SU-DHL-6 (cell line): ENCODE data around the gene ALX4.

ENCODE experiments used
- EZH2phosphoT487 ChIP-seq: fragments of 200-600 bp; sonication (generic), shearing (Covaris generic); conservative IDR thresholded peaks from 2 replicates; pipeline ENCODE4 v1.6.1; 2018; ENCODE audit warnings: mild to moderate bottlenecking, antibody characterized with exemption, low read length, moderate library complexity, mixed read lengths
- TF ChIP-seq, protein P1 (sequence below): fragments of 200-600 bp; sonication (generic); IDR thresholded peaks from one replicate; pipeline ENCODE4 v1.5.1; 2017; ENCODE audit warnings: antibody characterized with exemption, mild to moderate bottlenecking, low read length, moderate library complexity; ENCODE audit not compliant: insufficient read depth, poor library complexity, severe bottlenecking

DNA sequence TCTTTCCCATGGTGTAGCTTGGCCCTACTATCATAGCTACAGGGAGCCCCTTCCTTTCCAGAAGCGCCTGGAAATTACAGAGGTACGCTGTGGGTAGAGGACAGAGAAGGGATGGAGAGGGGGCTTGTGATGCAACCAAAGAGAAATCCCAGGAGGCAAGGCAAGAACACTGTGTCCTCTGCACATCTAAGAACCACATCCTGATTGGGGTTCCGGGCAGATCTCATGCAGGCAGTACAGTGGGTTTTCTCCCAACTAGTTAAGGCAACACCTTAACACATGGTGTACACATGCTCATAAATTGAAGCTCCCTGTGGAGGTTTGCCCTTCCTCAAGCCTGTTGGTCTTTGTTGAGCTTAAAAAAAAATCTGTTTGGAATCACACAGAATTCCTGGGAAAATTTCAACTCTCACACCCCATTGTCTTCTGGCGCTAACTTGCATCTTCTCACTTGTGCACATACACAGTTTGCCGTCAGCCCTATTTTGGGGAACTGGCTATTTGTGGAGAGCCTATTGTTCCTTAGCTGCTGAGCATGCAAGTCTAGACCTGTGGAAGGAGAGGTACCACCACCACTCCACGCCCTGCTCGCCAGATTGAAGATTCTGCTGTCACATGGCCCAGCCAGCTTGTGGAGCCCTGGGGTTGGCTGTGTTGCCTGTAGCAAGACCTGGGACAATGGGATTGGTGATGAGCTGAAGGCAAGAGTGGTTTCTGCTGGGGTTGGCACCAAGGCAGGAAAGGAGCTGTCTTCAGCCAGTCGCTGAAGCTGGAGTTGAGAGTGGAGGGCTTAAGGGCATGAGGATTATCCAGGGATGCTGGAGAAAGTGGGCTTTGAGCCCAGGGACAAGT, 52.4 kb downstream of the ALX4 start:
- TF ChIP-seq, protein P1, sequence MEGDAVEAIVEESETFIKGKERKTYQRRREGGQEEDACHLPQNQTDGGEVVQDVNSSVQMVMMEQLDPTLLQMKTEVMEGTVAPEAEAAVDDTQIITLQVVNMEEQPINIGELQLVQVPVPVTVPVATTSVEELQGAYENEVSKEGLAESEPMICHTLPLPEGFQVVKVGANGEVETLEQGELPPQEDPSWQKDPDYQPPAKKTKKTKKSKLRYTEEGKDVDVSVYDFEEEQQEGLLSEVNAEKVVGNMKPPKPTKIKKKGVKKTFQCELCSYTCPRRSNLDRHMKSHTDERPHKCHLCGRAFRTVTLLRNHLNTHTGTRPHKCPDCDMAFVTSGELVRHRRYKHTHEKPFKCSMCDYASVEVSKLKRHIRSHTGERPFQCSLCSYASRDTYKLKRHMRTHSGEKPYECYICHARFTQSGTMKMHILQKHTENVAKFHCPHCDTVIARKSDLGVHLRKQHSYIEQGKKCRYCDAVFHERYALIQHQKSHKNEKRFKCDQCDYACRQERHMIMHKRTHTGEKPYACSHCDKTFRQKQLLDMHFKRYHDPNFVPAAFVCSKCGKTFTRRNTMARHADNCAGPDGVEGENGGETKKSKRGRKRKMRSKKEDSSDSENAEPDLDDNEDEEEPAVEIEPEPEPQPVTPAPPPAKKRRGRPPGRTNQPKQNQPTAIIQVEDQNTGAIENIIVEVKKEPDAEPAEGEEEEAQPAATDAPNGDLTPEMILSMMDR = no peak
- TF ChIP-seq EZH2phosphoT487 = no peak
